HepG2 (cell line): ENCODE results near the gene UBALD1. TPM values are rescaled to one million over a fixed set of nuclear protein-coding genes. Genes with fewer than 3 reads are reported as not detected.

Experiments
- ARNT2 ChIP-seq: sonication (generic); formaldehyde crosslinking; IDR thresholded peaks from 2 replicates; pipeline ENCODE4 v1.8.0; 2022; ENCODE audit warnings: mild to moderate bottlenecking, low read depth, missing genetic modification reagents, moderate library complexity
- CREBL2 ChIP-seq: sonication (generic); formaldehyde crosslinking; IDR thresholded peaks from 2 replicates; pipeline ENCODE4 v1.8.1; 2023; ENCODE audit warnings: missing genetic modification reagents, mild to moderate bottlenecking, borderline replicate concordance
- EED ChIP-seq: sonication (generic); formaldehyde crosslinking; IDR thresholded peaks from 2 replicates; pipeline ENCODE4 v1.5.0; 2020; ENCODE audit warnings: mild to moderate bottlenecking, missing genetic modification reagents
- ELF1 ChIP-seq: sonication (generic); formaldehyde crosslinking; IDR thresholded peaks from 2 replicates; pipeline ENCODE4 v1.4.0; 2020; ENCODE audit warnings: missing genetic modification reagents
- EP300 ChIP-seq, 3 experiments: sonication (generic) in 1 of 3; formaldehyde crosslinking in 1 of 3; IDR thresholded peaks; 2 replicates each; pipeline versions ENCODE4 v1.5.1 to v1.6.1; 2011 to 2020; ENCODE audit warnings: low read depth in 2 of 3, low read length in 2 of 3, borderline replicate concordance in 1 of 3, improper control_type of control experiment in 1 of 3, mild to moderate bottlenecking in 1 of 3, missing genetic modification reagents in 1 of 3, moderate library complexity in 1 of 3
- GABPB1 ChIP-seq: IDR thresholded peaks from 2 replicates; pipeline ENCODE4 v1.6.1; 2016; ENCODE audit warnings: mild to moderate bottlenecking, missing genetic modification reagents, moderate library complexity, missing compliant biosample characterization
- GATAD2A ChIP-seq: IDR thresholded peaks from 2 replicates; pipeline ENCODE4 v1.6.1; 2016
- IKZF1 ChIP-seq: fragments of 450-650 bp; IDR thresholded peaks from 2 replicates; pipeline ENCODE4 v1.7.1; 2016
- KDM5A ChIP-seq: fragments of 200-600 bp; sonication (generic); IDR thresholded peaks from 2 replicates; pipeline ENCODE4 v1.7.0; 2018; ENCODE audit warnings: antibody characterized with exemption, mild to moderate bottlenecking, low read length, borderline replicate concordance
- MYC ChIP-seq: sonication (generic); formaldehyde crosslinking; IDR thresholded peaks from 2 replicates; pipeline ENCODE4 v1.9.0; 2021; ENCODE audit warnings: missing genetic modification reagents, borderline replicate concordance
- PAF1 ChIP-seq: IDR thresholded peaks from 2 replicates; pipeline ENCODE4 v1.6.1; 2016; ENCODE audit warnings: missing genetic modification reagents, missing compliant biosample characterization
- POLR2A ChIP-seq, 2 experiments: IDR thresholded peaks; 2 replicates each; pipeline ENCODE4 v1.6.1; 2011; ENCODE audit warnings: low read depth in 2 of 2, low read length in 2 of 2, mild to moderate bottlenecking in 1 of 2, moderate library complexity in 1 of 2; ENCODE audit not compliant: insufficient read depth in 1 of 2
- RCOR2 ChIP-seq: IDR thresholded peaks from 2 replicates; pipeline ENCODE4 v1.6.1; 2016; ENCODE audit warnings: missing biosample characterization, missing genetic modification reagents
- TAF15 ChIP-seq: fragments of 200-400 bp; formaldehyde crosslinking; IDR thresholded peaks from one replicate; pipeline ENCODE4 v1.6.1; 2018; ENCODE audit warnings: mild to moderate bottlenecking, low read depth, low read length; ENCODE audit not compliant: poor library complexity, severe bottlenecking
- WIZ ChIP-seq: sonication (generic); formaldehyde crosslinking; IDR thresholded peaks from 2 replicates; pipeline ENCODE4 v1.5.1; 2020; ENCODE audit warnings: mild to moderate bottlenecking, missing genetic modification reagents
- ZBTB38 ChIP-seq: sonication (generic); formaldehyde crosslinking; IDR thresholded peaks from 2 replicates; pipeline ENCODE4 v1.5.1; 2020; ENCODE audit warnings: mild to moderate bottlenecking, missing genetic modification reagents
- ZBTB40 ChIP-seq, 2 experiments: fragments of 450-650 bp in 1 of 2; sonication (generic) in 1 of 2; formaldehyde crosslinking in 1 of 2; IDR thresholded peaks; 2 replicates each; pipeline versions ENCODE4 v1.6.1 to v1.8.0; 2016 to 2022; ENCODE audit warnings: antibody characterized with exemption in 1 of 2, mild to moderate bottlenecking in 1 of 2, missing genetic modification reagents in 1 of 2
- ZNF225 ChIP-seq: sonication (generic); formaldehyde crosslinking; IDR thresholded peaks from 2 replicates; pipeline ENCODE4 v1.4.0; 2020; ENCODE audit warnings: mild to moderate bottlenecking, missing genetic modification reagents
- ZNF292 ChIP-seq: sonication (generic); formaldehyde crosslinking; IDR thresholded peaks from 2 replicates; pipeline ENCODE4 v1.8.1; 2022; ENCODE audit warnings: mild to moderate bottlenecking, low read depth, missing genetic modification reagents, borderline replicate concordance
- ZNF670 ChIP-seq: sonication (generic); formaldehyde crosslinking; IDR thresholded peaks from 2 replicates; pipeline ENCODE4 v1.8.0; 2022; ENCODE audit warnings: mild to moderate bottlenecking, missing genetic modification reagents, borderline replicate concordance
- ZNF724P ChIP-seq: sonication (generic); formaldehyde crosslinking; IDR thresholded peaks from 2 replicates; pipeline ENCODE4 v1.8.0; 2022; ENCODE audit warnings: missing genetic modification reagents, borderline replicate concordance
- ZNF749 ChIP-seq: sonication (generic); formaldehyde crosslinking; IDR thresholded peaks from 2 replicates; pipeline ENCODE4 v1.8.0; 2022; ENCODE audit warnings: mild to moderate bottlenecking, missing genetic modification reagents, moderate library complexity, borderline replicate concordance
- polyA plus RNA-seq, 8 experiments: library from polyadenylated mRNA; depleted of rRNA in 3 of 8; stranded (reverse) in 7 of 8; unstranded in 1 of 8; fragments of >200 nt; fragmentation: Illumina TruSeq in 4 of 8; extraction: Trizol in 4 of 8; gene quantifications; 2 replicates each; pipeline versions ENCODE4 v1.2.1 to v1.2.3, GENCODE V29; 2011 to 2016; ENCODE audit warnings: low read depth in 4 of 8, missing spikeins in 1 of 8, mixed read lengths in 1 of 8; ENCODE audit not compliant: insufficient read depth in 1 of 8
- total RNA-seq, 5 experiments: library from RNA; depleted of rRNA; stranded (reverse); fragments of >200 nt; fragmentation: Illumina TruSeq; extraction: Trizol; gene quantifications; 2 replicates each; pipeline ENCODE4 v1.2.3, GENCODE V29; 2016; ENCODE audit warnings: low read depth in 1 of 5

Gene UBALD1
- total and polyA plus RNA-seq, 2 of the 13 experiments (the other 11 are each of a cell fraction or from before 2014, with no cell fraction given) = 6.8 to 12.3 TPM

GRCh38 chr16:4660454-4661007 is 45.8 kb upstream of the UBALD1 start (continued):
- no peak for TF ChIP-seq ZBTB40 (IDR thresholded peaks at IDR 0.05)
- TF ChIP-seq ZBTB40 (CRISPR knock-in tag; IDR thresholded peaks at IDR 0.05) = no peak
- TF ChIP-seq GATAD2A (CRISPR knock-in tag) = 0 out of 2 replicates have a peak, but pooled peaks have one; percentile 29
- TF ChIP-seq GABPB1 = peak; percentile 57; the same call in 1 of the 2 replicates
- no peak for TF ChIP-seq RCOR2 (CRISPR knock-in tag)
- TF ChIP-seq EP300 (IDR thresholded peaks at IDR 0.05; ENCODE audit: low read depth in 2 of 2, low read length in 2 of 2) = 0 out of 4 replicates have a peak, but pooled peaks of 1 of the 2 experiments have one; percentile 5
- TF ChIP-seq EP300 (CRISPR knock-in tag; IDR thresholded peaks at IDR 0.05; ENCODE audit: borderline replicate concordance) = no peak
- peak; percentile 99 for TF ChIP-seq ZBTB38 (CRISPR knock-in tag)
- peak; percentile 58; the same call in 1 of the 2 replicates for TF ChIP-seq MYC (CRISPR knock-in tag)
- TF ChIP-seq ZNF225 (CRISPR knock-in tag) = no peak
- TF ChIP-seq ZNF749 (CRISPR knock-in tag) = no peak
- TF ChIP-seq IKZF1 = no peak
- TF ChIP-seq TAF15 = peak; percentile 85
- no peak for TF ChIP-seq ARNT2 (CRISPR knock-in tag)
- peak; percentile 46; the same call in 1 of the 2 replicates for TF ChIP-seq ZNF292 (CRISPR knock-in tag)
- no peak for TF ChIP-seq ZNF724P (CRISPR knock-in tag)
- TF ChIP-seq ZNF670 (CRISPR knock-in tag) = peak; percentile 54; the same call in 1 of the 2 replicates
- no peak for TF ChIP-seq EED
- no peak for TF ChIP-seq POLR2A (IDR thresholded peaks at IDR 0.05; ENCODE audit: insufficient read depth in 1 of 2, low read depth in 2 of 2, low read length in 2 of 2)
- no peak for TF ChIP-seq PAF1 (CRISPR knock-in tag)
- TF ChIP-seq ELF1 (CRISPR knock-in tag) = peak; percentile 72
- no peak for TF ChIP-seq WIZ (CRISPR knock-in tag)
- TF ChIP-seq CREBL2 (CRISPR knock-in tag) = no peak
- no peak for TF ChIP-seq KDM5A
